Body of pancreas (tissue), 4 donors: ENCODE results near the gene CCIN. TPM values are rescaled to one million over a fixed set of nuclear protein-coding genes. Genes with fewer than 3 reads are reported as not detected.

Source experiments
- ATAC-seq: fragments of 150-250 bp; one replicate; pipeline ENCODE4 v1.9.1; 2016
- DNase-seq, 4 donors: peaks; one replicate each; pipeline ENCODE4 v3.0.0-alpha.2; 2019
- H3K27ac ChIP-seq, 4 donors: fragments of 200-600 bp; sonication (generic); 1 replicate in 3 of 4; 2 replicates in 1 of 4; pipeline versions ENCODE4 v1.5.1 to v1.6.1; 2016 to 2019; ENCODE audit warnings: mild to moderate bottlenecking in 1 of 4, mixed read lengths in 1 of 4, moderate library complexity in 1 of 4
- H3K27me3 ChIP-seq, 2 donors: fragments of 200-600 bp; sonication (generic); one replicate each; pipeline ENCODE4 v1.6.0; 2016; ENCODE audit warnings: mild to moderate bottlenecking in 1 of 2
- H3K36me3 ChIP-seq, 2 donors: fragments of 200-600 bp; sonication (generic); replicated peaks in 1 of 2; 2 replicates each; pipeline ENCODE4 v1.5.1; 2016; ENCODE audit warnings: low read depth in 2 of 2; ENCODE audit not compliant: insufficient read depth in 1 of 2
- H3K4me1 ChIP-seq: fragments of 200-600 bp; sonication (generic); one replicate; pipeline ENCODE4 v1.6.0; 2016
- H3K4me3 ChIP-seq, 2 donors: fragments of 200-600 bp; sonication (generic); 1 replicate in 1 of 2; 2 replicates in 1 of 2; pipeline ENCODE4 v1.5.1; 2016 to 2019
- H3K9me3 ChIP-seq, 3 donors: fragments of 200-600 bp; sonication (generic); 1 replicate in 2 of 3; 2 replicates in 1 of 3; pipeline ENCODE4 v1.5.1; 2016
- POLR2A ChIP-seq, 3 donors: fragments of 450-650 bp; IDR thresholded peaks; one replicate each; pipeline ENCODE4 v1.6.1; 2016; ENCODE audit warnings: antibody characterized with exemption in 3 of 3, mild to moderate bottlenecking in 2 of 3
- WGBS, 2 donors: methylation state at CpG; one replicate each; pipeline ENCODE4 v1.1.5; 2017; 5-methylcytosine and 5-hydroxymethylcytosine counted together
- intact Hi-C: fragments of 100-400 bp; cut with DNase I; formaldehyde crosslinking; loops from one replicate; pipeline ENCODE4 v1.15.1; 2023
- total RNA-seq, 2 donors: library from RNA; depleted of rRNA; stranded (reverse); fragments of >200 nt; gene quantifications; one replicate each; pipeline ENCODE4 v1.1.0, GENCODE V29; 2016
- TF ChIP-seq, protein P1 (sequence below), 7 experiments: fragments of 450-650 bp in 4 of 7; fragments of 200-600 bp in 3 of 7; sonication (generic) in 3 of 7; IDR thresholded peaks; one replicate each; pipeline ENCODE4 v1.5.1; 2016 to 2019; ENCODE audit warnings: antibody characterized with exemption in 7 of 7

CCIN gene
- total RNA-seq, 2 donors from 2014 or later, result not detected

DNA sequence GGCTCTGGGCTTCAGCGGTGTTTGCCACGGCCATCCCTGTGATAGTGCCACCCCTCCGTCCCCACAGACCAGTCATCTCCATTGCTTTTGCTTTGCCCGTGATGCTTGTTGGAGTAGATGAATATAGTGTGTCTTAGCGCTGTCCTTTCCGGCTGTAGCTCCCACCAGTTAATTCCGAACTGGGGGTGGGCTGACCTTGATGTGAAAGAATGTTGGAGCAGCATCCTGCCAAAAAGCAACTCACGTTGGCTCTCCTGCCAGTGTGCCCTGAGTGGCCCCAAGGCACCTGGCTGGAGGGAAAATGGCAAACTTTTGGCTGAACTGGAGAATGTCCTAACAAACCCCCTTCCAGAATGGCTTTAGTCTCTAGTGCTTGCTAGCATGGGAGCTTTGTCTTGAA lies 41.5 kb downstream of the CCIN start:
- intact Hi-C loops, result no loop called here
- Histone ChIP-seq H3K27me3 (no peaks in the 10 kb centered on the region), H3K27ac (peak overlapping the region in 1 of 4 donors; percentile 6), H3K4me1 (peaks cover 36% of the 10 kb centered on the region), H3K4me3 (no peak overlapping the region), H3K9me3 (no peaks in the 10 kb centered on the region), H3K36me3 (peaks cover 0 to 10% of the 10 kb centered on the region in 2 donors)
- no peak for TF ChIP-seq POLR2A (IDR thresholded peaks at IDR 0.05)
- TF ChIP-seq, protein P1, sequence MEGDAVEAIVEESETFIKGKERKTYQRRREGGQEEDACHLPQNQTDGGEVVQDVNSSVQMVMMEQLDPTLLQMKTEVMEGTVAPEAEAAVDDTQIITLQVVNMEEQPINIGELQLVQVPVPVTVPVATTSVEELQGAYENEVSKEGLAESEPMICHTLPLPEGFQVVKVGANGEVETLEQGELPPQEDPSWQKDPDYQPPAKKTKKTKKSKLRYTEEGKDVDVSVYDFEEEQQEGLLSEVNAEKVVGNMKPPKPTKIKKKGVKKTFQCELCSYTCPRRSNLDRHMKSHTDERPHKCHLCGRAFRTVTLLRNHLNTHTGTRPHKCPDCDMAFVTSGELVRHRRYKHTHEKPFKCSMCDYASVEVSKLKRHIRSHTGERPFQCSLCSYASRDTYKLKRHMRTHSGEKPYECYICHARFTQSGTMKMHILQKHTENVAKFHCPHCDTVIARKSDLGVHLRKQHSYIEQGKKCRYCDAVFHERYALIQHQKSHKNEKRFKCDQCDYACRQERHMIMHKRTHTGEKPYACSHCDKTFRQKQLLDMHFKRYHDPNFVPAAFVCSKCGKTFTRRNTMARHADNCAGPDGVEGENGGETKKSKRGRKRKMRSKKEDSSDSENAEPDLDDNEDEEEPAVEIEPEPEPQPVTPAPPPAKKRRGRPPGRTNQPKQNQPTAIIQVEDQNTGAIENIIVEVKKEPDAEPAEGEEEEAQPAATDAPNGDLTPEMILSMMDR (IDR thresholded peaks at IDR 0.05), result no peak
- ATAC-seq (no peak), DNase-seq (no peak)
- 57 to 63% methylated on average over 8 of the region's 8 CpGs for WGBS, 2 donors

DNA sequence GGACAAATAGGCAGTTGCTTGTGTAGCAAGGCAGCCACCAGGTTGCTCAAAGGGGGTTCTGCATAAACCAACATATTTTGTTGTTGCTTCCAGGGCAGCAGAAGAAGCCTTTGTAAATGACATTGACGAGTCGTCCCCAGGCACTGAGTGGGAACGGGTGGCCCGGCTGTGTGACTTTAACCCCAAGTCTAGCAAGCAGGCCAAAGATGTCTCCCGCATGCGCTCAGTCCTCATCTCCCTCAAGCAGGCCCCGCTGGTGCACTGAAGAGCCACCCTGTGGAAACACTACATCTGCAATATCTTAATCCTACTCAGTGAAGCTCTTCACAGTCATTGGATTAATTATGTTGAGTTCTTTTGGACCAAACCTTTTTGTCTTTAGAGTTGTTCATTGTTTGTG lies 42.3 kb downstream of the CCIN start:
- H3K27me3 ChIP-seq, result no peaks in the 10 kb centered on the region
- H3K36me3 ChIP-seq, result peaks cover 0 to 4% of the 10 kb centered on the region in 2 donors
- H3K4me1 ChIP-seq, result peaks cover 36% of the 10 kb centered on the region
- ATAC-seq (no peak), DNase-seq (no peak)
- 85 to 100% methylated on average over 2 to 7 of the region's 7 CpGs for WGBS, 2 donors
- intact Hi-C loops, result no loop called here
- TF ChIP-seq, protein P1 (IDR thresholded peaks at IDR 0.05), result no peak
- TF ChIP-seq POLR2A (IDR thresholded peaks at IDR 0.05), result no peak
- no peaks in the 10 kb centered on the region for H3K9me3 ChIP-seq
- no peak overlapping the region for H3K27ac ChIP-seq
- no peak overlapping the region for H3K4me3 ChIP-seq

DNA sequence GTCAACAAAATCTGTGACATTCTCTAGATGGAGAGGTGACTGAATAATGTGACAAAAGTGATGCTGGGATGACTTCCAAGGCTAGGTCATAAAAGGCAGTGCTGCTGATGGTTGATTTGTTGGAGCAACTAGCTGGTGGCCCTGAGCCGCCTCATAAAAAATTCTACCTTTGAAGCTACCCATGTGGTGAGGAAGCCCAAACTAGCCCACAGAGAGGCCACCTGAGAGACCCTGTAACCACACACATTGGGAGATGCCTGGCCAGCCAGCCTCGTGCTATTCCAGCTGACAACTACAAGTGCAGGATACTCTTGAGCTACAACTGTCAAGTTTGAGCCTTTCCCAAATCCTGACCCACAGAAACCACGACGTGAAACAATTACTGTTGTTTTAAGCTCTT lies 44.2 kb downstream of the CCIN start:
- Histone ChIP-seq H3K27ac (no peak overlapping the region), H3K27me3 (no peaks in the 10 kb centered on the region), H3K9me3 (no peaks in the 10 kb centered on the region), H3K4me3 (no peak overlapping the region), H3K36me3 (peaks cover 0 to 9% of the 10 kb centered on the region in 2 donors), H3K4me1 (peaks cover 23% of the 10 kb centered on the region)
- DNase-seq, result no peak
- WGBS, 2 donors, result 86 to 95% methylated on average over 2 to 4 of the region's 4 CpGs
- intact Hi-C loops, result no loop called here
- no peak for ATAC-seq
- TF ChIP-seq, protein P1 (IDR thresholded peaks at IDR 0.05), result no peak
- no peak for TF ChIP-seq POLR2A (IDR thresholded peaks at IDR 0.05)

DNA sequence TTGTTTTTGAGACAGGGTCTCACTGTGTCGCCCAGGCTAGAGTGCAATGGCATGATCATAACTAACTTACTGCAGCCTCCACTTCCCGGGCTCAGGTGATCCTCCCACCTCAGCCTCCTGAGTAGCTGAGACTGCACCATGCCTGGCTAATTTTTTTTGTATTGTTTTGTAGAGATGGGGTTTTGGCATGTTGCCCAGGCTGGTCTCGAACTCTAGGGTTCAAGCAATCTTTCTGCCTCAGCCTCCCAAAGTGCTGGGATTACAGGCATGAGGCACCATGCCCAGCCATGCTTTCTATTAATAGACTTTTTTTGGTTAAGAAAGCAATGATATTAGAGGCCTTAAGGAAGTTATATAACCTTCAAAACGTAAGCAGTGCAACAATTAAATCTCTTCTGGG lies 44.8 kb downstream of the CCIN start:
- Histone ChIP-seq H3K4me1 (peaks cover 23% of the 10 kb centered on the region), H3K27ac (peak overlapping the region in 1 of 4 donors; percentile 44), H3K4me3 (no peak overlapping the region), H3K36me3 (peaks cover 0 to 11% of the 10 kb centered on the region in 2 donors), H3K9me3 (no peaks in the 10 kb centered on the region), H3K27me3 (no peaks in the 10 kb centered on the region)
- ATAC-seq, result no peak
- intact Hi-C loops, result no loop called here
- TF ChIP-seq, protein P1 (IDR thresholded peaks at IDR 0.05), result no peak
- no peak for TF ChIP-seq POLR2A (IDR thresholded peaks at IDR 0.05)
- no peak for DNase-seq
- WGBS, 2 donors, result 72 to 77% methylated on average over 4 of the region's 4 CpGs

DNA sequence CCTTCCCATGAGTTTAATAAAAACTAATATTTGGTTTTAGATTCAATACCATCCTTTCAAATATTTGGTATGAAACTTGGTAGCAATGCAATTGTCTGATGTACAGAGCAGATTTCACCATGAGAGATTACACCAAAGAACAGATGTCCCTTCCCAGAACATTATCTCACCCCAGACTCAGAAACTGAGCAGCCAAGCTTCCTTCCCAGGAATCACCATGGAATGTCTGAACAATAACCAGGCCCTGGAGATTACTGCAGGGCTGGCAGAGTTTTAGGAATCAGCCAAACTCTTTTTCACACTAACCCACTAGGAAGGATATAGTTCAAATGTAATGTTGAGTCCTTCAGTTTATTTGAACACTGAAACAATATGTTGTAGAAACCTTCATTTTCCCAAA lies 45.4 kb downstream of the CCIN start:
- Histone ChIP-seq H3K36me3 (peaks cover 0 to 11% of the 10 kb centered on the region in 2 donors), H3K27ac (peak overlapping the region in 1 of 4 donors; percentile 44)

More for the DNA sequence above, 45.4 kb downstream of the CCIN start:
- no peak for DNase-seq
- H3K9me3 ChIP-seq, result no peaks in the 10 kb centered on the region
- TF ChIP-seq POLR2A (IDR thresholded peaks at IDR 0.05), result no peak
- TF ChIP-seq, protein P1 (IDR thresholded peaks at IDR 0.05), result no peak
- ATAC-seq, result peak; percentile 34
- H3K4me1 ChIP-seq, result peaks cover 20% of the 10 kb centered on the region
- no peaks in the 10 kb centered on the region for H3K27me3 ChIP-seq
- no peak overlapping the region for H3K4me3 ChIP-seq
- intact Hi-C loops, result no loop called here
